HG03521 (cell line): ENCODE results near the gene GAGE1.
"Not testable (repeated sequence)": the region's sequence is repeated elsewhere in the genome, so short reads cannot be mapped to it uniquely, and the experiment has no call there.

Source experiments
- ATAC-seq: cut with Tn5 transposase; IDR thresholded peaks from one replicate; pipeline ENCODE4 v1.9.1; 2021; ENCODE audit warnings: mild to moderate bottlenecking, moderate library complexity; ENCODE audit not compliant: unreplicated experiment

GAGE1 gene

GRCh38 chrX:49598720-49599119 is at the start of gene GAGE1:
Gene GAGE1 (plus strand): TSS chrX:49599020. CDS start chrX:49600175, 1,155 bp downstream.
- ATAC-seq = not testable (repeated sequence)

- not testable (repeated sequence) for ATAC-seq
These were observed 47.8 kb upstream of the GAGE1 start, which contains the start of gene GAGE12E for GRCh38 chrX:49550989-49551388. Gene GAGE12E (plus strand): TSS chrX:49551289. CDS start chrX:49552444, 1,155 bp downstream.

- ATAC-seq = not testable (repeated sequence)
These were observed 38.3 kb upstream of the GAGE1 start, which contains the start of gene GAGE12F for GRCh38 chrX:49560542-49560941. Gene GAGE12F (plus strand): TSS chrX:49560842. CDS start chrX:49561997, 1,155 bp downstream.

- not testable (repeated sequence) for ATAC-seq
These were observed 30.1 kb upstream of the GAGE1 start for GRCh38 chrX:49568728-49569127.

GRCh38 chrX:49569152-49569551 is 29.7 kb upstream of the GAGE1 start:
- not testable (repeated sequence) for ATAC-seq

- ATAC-seq = not testable (repeated sequence)
These were observed 28.7 kb upstream of the GAGE1 start, which contains the start of gene GAGE12G for GRCh38 chrX:49570100-49570499. Gene GAGE12G (plus strand): TSS chrX:49570400. CDS start chrX:49571555, 1,155 bp downstream.

GRCh38 chrX:49579649-49580048 is 19.2 kb upstream of the GAGE1 start, which contains the start of gene GAGE12H:
Gene GAGE12H (plus strand): TSS chrX:49579949. CDS start chrX:49581104, 1,155 bp downstream.
- not testable (repeated sequence) for ATAC-seq

GRCh38 chrX:49589196-49589595 is 9.6 kb upstream of the GAGE1 start, which contains the start of gene GAGE2A:
Gene GAGE2A (plus strand): TSS chrX:49589496. CDS start chrX:49590651, 1,155 bp downstream.
- ATAC-seq = not testable (repeated sequence)

- not testable (repeated sequence) for ATAC-seq
These were observed 8.9 kb upstream of the GAGE1 start for GRCh38 chrX:49589769-49590478.

- ATAC-seq = not testable (repeated sequence)
These were observed 8.3 kb upstream of the GAGE1 start for GRCh38 chrX:49590488-49590887.

GRCh38 chrX:49610718-49611310 is 12.0 kb downstream of the GAGE1 start:
- no peak for ATAC-seq

- ATAC-seq = no peak
These were observed 19.8 kb downstream of the GAGE1 start for GRCh38 chrX:49618574-49618973.

GRCh38 chrX:49627086-49627777 is 28.4 kb downstream of the GAGE1 start:
- ATAC-seq = no peak

GRCh38 chrX:49644991-49645637 is 46.3 kb downstream of the GAGE1 start:
- ATAC-seq = no peak

GRCh38 chrX:49656533-49656932 is 57.7 kb downstream of the GAGE1 start:
- no peak for ATAC-seq
